Stimulated activated CD8-positive, alpha-beta memory T cell treated with anti-CD3 and anti-CD28 coated beads, Interleukin-4, amount 100 ng/mL, for 1 hour (primary cell): ENCODE results near the gene SUPV3L1.

Experiments used
- DNase-seq, 2 donors: peaks; one replicate each; pipeline ENCODE4 v3.0.0-alpha.2; 2020; ENCODE audit warnings: low read depth in 2 of 2, low spot score in 1 of 2

The SUPV3L1 gene

DNA sequence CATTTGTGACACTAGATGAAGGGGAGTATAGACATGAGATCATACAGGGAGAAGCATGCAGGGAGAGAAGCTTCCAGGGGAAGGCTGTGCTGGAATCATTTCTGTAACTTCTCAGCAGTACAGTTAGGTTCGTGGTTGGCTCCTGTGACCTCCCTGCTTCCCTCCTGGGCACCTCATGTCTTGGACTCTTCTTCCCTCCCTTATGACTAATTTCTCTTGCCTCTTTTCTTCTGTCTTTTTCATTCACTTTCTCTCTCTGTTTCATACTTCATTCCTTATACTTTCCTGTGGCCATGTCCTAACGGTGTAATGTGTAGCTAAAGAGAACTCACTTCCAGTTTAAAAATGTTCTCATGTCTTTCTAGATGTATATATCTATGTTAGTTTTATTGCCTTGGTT lies 21.0 kb downstream of the SUPV3L1 start:
- DNase-seq = no peak

- DNase-seq = no peak
These were observed 22.3 kb downstream of the SUPV3L1 start for GRCh38 chr10:69202332-69202731.

- no peak for DNase-seq
These were observed 28.7 kb downstream of the SUPV3L1 start for GRCh38 chr10:69208761-69209160.

DNA sequence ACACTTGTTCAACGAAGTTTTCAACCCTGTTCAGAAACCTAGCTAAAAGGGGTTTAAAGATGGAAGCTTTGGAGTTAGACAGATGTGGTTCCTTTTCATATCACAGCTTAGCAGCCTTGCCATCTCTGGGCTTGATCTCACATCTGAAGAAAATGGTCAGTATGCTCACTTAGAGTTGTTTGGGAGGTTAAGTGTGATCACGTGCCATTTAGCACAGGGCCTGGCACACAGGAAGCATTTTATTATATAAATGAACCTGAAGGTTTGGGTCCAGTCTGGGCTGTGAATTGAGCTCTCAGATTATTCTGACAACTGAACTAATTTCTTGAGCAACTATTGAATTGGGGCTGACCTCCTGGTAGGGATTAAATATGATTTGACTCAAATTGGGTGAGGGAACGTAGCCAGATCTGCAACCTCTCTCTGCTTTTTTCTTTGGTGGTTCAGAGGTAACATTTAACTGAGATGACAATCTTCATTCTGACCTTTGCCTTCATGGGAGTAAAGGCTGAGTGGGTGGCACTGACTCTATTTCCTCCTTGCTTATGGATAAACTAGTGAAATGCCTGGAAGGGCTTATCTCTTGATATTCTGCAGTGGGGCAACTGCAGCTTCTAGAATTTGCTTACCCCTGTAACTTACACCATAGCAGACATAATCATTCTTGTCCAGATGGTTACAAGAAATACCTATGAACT lies 29.9 kb downstream of the SUPV3L1 start:
- no peak for DNase-seq

DNA sequence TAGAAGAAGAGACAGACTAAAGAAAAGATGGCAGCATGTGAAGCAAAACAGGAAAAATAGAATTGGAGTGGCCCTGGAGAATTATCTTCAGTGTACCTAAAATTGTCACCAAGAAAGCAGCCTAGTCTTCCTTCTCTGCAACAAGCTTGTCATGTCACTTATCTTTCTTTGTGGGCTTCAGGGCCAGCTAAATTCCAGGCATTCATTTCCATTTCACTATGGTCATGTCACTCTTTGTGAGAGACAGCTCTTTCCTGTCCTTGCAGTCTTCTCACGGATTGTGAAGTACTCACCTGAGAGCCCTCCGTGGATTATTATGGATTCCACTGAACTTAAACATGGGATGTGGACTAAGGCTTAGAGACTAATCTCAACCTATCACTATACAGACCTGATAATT lies 31.1 kb downstream of the SUPV3L1 start:
- DNase-seq = no peak

DNA sequence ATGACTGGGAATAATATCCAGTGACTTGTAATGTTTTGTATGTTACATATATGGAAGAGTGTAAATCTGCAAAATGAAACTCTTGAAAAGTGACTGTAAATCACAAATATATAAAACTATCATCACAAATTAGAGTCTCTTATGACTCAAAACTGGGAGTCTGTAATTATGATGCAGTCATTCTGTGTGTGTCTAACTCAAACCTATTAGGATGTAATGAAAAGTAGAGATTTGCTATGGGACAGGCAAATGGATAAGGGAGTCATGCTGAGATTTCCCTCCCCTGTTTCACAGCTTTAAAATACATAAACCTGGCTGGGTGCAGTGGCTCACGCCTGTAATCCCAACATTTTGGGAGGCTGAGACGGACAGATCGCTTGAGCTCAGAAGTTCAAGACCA lies 31.5 kb downstream of the SUPV3L1 start:
- DNase-seq = no peak

- DNase-seq = no peak
These were observed 33.7 kb downstream of the SUPV3L1 start for GRCh38 chr10:69213591-69214311.

- no peak for DNase-seq
These were observed 34.7 kb downstream of the SUPV3L1 start for GRCh38 chr10:69214666-69215131.

GRCh38 chr10:69215405-69216171 lies 35.6 kb downstream of the SUPV3L1 start:
- no peak for DNase-seq

DNA sequence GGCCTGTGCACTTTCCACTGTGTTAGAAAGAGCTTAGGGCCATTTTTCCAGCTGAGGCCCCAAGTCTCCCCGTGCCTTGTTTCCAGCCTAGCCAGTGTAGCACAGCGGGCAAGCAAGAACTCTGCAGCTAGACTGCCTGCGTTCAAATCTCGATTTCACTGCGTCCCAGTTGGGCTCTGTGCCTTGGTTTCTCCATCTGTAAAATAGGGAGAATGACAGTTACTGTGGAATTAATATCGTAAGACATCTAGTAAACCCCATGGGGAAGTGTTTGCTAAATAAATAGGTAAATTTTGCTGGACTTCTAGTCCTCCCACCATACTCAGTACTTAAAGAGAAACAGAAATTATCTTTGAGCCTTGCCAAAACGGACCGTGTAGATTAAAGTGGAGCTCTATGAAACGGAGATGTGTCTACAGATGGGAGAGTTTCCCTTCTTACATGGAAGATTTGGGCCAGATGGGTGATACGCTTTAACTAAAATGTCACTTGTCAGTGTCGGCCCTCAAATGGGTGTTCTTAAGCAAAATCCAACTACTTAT lies 36.6 kb downstream of the SUPV3L1 start:
- DNase-seq = no peak

DNA sequence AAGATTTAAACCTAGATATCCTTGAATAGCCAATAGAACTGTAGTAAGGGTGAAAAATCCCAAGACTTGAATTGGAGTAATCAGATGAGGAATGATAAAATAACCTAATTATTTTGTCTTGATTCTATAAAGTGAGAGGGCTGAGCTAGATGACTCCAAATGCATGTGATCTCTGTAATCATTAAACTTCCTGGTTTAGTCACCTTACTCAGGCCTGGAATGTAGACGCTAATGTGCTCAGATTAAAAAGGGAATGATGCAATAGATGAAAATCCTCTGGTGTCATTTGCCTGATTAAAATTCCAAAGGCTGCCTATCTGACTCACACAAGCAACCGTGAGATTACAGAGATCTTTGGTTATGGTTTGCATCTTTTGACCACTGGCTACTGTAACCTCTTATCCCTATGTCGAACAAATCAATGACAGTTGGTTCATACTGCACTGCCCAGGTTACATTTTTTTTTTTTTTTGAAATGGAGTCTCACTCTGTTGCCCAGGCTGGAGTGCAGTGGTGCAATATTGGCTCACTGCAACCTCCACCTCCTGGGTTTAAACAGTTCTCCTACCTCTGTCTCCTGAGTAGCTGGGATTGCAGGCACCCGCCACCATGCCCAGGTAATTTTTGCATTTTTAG lies 37.2 kb downstream of the SUPV3L1 start:
- no peak for DNase-seq

DNA sequence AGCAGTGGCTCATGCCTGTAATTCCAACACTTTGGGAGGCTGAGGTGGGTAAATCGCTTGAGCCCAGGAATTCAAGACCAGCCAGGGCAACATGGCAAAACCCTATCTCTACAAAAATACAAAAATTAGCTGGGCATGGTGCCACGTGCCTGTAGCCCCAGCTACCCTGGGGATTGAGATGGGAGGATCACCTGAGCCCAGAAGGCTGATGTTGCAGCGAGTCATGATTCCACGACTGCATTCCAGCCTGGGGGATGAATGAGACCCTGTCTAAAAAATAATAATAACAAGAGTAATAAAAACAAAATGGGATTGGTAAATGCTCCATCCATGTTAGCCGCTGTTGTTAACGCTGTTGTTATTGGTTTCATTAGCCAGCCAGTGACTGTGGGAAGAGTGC lies 38.8 kb downstream of the SUPV3L1 start:
- DNase-seq = no peak

GRCh38 chr10:69220041-69220451 lies 40.0 kb downstream of the SUPV3L1 start, which contains the start of gene HKDC1:
TSS of gene HKDC1 (plus strand) at chr10:69220332. CDS start at chr10:69220436, 104 bp downstream.
- no peak for DNase-seq

DNA sequence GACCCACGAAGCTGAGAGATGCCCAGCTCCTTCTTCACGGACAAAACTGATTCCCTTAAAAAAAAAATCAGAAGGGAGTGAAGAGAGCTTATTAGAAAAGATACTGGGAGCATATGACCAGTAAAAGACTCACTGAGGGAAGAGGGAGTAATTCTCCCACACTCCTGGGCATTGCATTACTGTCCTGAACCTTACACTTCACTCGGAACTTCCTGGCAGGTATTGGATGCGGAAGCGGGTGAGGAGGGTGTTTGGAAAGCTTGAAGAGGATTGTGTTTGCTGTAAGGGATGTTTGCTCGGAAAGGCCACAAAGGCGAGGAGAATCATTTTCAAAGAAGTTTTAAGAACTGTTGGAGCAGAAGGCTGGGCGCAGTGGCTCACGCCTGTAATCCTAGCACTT lies 40.5 kb downstream of the SUPV3L1 start:
- DNase-seq = no peak

DNA sequence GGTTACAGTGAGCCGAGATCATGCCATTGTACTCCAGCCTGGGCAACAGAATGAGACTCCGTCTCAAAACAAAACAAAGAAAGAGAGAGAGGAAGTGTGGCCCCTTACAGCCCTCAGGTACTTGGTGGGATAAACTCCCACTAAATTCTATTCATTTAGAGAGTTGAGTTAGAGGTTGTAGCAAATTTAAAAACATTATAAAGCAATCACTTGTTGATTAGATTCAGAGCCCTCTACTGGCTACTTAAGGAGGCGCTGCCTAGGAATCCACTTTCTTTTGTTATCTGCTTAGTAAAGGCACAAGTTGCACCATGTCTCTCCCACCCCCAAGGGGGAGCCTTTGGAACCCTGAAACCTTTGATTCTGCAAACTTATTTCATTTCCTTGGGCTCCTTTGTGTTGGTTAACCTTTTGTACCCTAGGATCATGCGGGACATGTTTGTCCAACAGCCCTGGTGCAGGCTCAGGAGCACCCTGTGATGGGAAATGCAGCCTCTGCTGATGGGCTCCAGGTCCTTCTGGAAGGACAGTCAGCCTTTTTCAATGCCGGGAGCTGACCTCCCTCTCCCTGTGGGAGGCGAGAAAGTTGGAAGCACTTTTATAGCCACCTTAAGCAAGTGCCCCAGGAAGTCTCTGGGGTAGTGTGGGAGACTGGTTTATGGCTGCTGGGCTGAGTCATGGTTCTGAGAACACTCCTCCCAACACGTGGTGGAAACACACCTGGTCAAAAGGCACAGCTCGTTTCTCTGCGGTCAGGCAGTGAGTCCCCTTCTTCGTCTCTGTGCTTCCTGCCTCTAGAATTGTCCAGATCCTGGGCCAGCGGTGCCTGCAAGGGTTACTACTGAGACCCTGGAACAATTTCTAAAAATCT lies 42.4 kb downstream of the SUPV3L1 start:
- DNase-seq = peak; percentile 47 to 51

- no peak for DNase-seq
These were observed 43.0 kb downstream of the SUPV3L1 start for GRCh38 chr10:69223028-69223342.

DNA sequence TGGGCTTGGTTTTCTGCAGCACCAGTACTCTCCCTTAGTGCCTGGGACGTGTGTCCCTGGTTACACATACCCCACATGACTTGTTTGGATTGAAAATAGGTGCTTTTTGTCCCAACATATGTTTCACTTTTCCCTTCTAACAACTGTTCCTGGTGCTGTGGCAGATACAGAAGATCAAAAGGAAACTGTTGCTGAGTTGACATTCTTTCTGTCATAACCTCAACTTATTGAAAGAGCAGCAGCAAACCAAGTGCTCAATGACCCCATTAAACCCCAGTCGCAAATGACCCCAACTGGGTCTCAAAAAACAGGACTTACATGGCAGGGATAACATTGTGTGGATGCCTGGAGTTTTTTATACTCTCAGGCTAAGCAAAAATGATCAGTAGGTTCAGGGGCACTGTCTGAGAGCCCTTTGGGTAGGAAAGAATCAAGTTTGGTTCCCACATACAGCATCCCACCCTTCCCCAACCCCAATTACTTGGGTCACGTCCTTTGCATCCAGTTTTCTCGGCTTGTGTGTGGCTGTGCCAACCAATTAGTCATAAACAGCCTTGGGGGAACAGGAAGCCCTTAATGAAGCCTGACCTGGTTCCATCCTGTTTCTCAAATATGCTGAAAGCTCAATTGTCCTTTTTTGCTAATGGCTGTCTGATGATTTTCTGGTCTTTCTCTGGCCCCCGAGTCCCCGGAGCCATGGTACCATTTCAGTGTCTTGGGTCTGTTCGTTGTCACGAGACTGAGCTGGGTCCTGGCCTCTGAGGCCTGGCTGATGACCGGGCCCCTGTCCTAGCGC lies 45.0 kb downstream of the SUPV3L1 start:
- DNase-seq = no peak

DNA sequence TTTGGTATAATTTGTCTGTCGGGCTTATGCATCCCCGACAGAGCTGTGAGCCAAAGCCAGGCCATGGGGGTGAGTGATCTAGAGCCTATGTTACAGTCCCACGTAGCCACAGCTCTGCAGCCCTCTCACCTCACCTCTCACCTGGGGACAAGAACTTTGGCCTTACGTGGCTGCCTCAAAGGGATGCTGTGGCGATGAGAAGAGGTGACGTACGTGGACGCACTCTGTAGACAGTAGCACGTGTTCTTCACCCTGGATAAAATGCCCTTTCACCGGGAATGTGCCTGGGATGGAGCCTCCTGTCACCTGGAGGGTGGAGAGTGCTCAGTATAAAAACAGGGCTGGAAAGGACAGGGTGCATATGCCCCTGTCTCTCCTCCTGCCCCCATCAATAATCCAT lies 45.6 kb downstream of the SUPV3L1 start:
- no peak for DNase-seq

GRCh38 chr10:69226919-69227450 lies 47.0 kb downstream of the SUPV3L1 start:
- no peak for DNase-seq
